SK-N-SH treated with all-trans-retinoic acid at 6 μM for 48 hours (cell line): Measurements from ENCODE around the gene FGF21.

ENCODE experiments used
- ATAC-seq: fragments of 200-7000 bp; cut with Tn5 transposase; 3 replicates; pipeline ENCODE4 v1.9.1; 2020; ENCODE audit warnings: mild to moderate bottlenecking, moderate library complexity
- ARNTL ChIP-seq: fragments of 450-650 bp; formaldehyde crosslinking; IDR thresholded peaks from 2 replicates; pipeline ENCODE4 v1.5.0; 2020; ENCODE audit warnings: low read depth, mild to moderate bottlenecking, moderate library complexity, borderline replicate concordance
- BACH2 ChIP-seq: fragments of 250-450 bp; sonication (Bioruptor Pico); IDR thresholded peaks from 2 replicates; pipeline ENCODE4 v1.9.0; 2021; ENCODE audit warnings: mild to moderate bottlenecking, borderline replicate concordance
- CREB5 ChIP-seq: fragments of 250-450 bp; sonication (Bioruptor Pico); IDR thresholded peaks from 2 replicates; pipeline ENCODE4 v1.5.1; 2020; ENCODE audit warnings: low read depth, mild to moderate bottlenecking, moderate library complexity
- CSDC2 ChIP-seq: fragments of 250-450 bp; sonication (Bioruptor Pico); IDR thresholded peaks from 2 replicates; pipeline ENCODE4 v1.5.0; 2020; ENCODE audit warnings: mild to moderate bottlenecking, moderate library complexity
- ESRRG ChIP-seq: fragments of 250-450 bp; sonication (Bioruptor Pico); IDR thresholded peaks from 2 replicates; pipeline ENCODE4 v1.6.1; 2021; ENCODE audit warnings: mild to moderate bottlenecking
- GLIS3 ChIP-seq: fragments of 250-450 bp; sonication (Bioruptor Pico); IDR thresholded peaks from 2 replicates; pipeline ENCODE4 v1.5.0; 2020; ENCODE audit warnings: mild to moderate bottlenecking, moderate library complexity
- ISL1 ChIP-seq: fragments of 250-450 bp; sonication (Bioruptor Pico); IDR thresholded peaks from 2 replicates; pipeline ENCODE4 v2.1.2; 2022; ENCODE audit warnings: mild to moderate bottlenecking, moderate library complexity
- OSR1 ChIP-seq: fragments of 250-450 bp; sonication (Bioruptor Pico); IDR thresholded peaks from 2 replicates; pipeline ENCODE4 v1.8.0; 2022; ENCODE audit warnings: moderate library complexity, mild to moderate bottlenecking, inconsistent platforms
- PPARA ChIP-seq: fragments of 250-450 bp; sonication (Bioruptor Pico); IDR thresholded peaks from 2 replicates; pipeline ENCODE4 v1.5.0; 2020; ENCODE audit warnings: mild to moderate bottlenecking, borderline replicate concordance
- RARB ChIP-seq: fragments of 250-450 bp; sonication (Bioruptor Pico); IDR thresholded peaks from 2 replicates; pipeline ENCODE4 v1.8.0; 2021; ENCODE audit warnings: mild to moderate bottlenecking, moderate library complexity
- SNAI2 ChIP-seq: fragments of 250-450 bp; sonication (Bioruptor Pico); IDR thresholded peaks from 2 replicates; pipeline ENCODE4 v1.5.0; 2020; ENCODE audit warnings: mild to moderate bottlenecking, moderate library complexity
- TCF4 ChIP-seq: fragments of 250-450 bp; sonication (Bioruptor Pico); IDR thresholded peaks from 2 replicates; pipeline ENCODE4 v1.8.0; 2021; ENCODE audit warnings: mild to moderate bottlenecking, moderate library complexity, borderline replicate concordance
- TOX ChIP-seq: fragments of 250-450 bp; sonication (Bioruptor Pico); IDR thresholded peaks from 2 replicates; pipeline ENCODE4 v1.8.0; 2021; ENCODE audit warnings: mild to moderate bottlenecking, moderate library complexity, borderline replicate concordance
- ZC3H10 ChIP-seq: fragments of 250-450 bp; sonication (Bioruptor Pico); IDR thresholded peaks from 2 replicates; pipeline ENCODE4 v1.5.1; 2021; ENCODE audit warnings: mild to moderate bottlenecking, moderate library complexity
- ZFP3 ChIP-seq: fragments of 250-450 bp; sonication (Bioruptor Pico); IDR thresholded peaks from 2 replicates; pipeline ENCODE4 v1.5.0; 2020; ENCODE audit warnings: mild to moderate bottlenecking, moderate library complexity
- ZNF565 ChIP-seq: fragments of 450-650 bp; formaldehyde crosslinking; conservative IDR thresholded peaks from 2 replicates; pipeline ENCODE4 v1.5.0; 2020; ENCODE audit warnings: low read depth, mild to moderate bottlenecking, moderate library complexity
- ZNF70 ChIP-seq: fragments of 450-650 bp; formaldehyde crosslinking; IDR thresholded peaks from 2 replicates; pipeline ENCODE4 v1.5.0; 2020; ENCODE audit warnings: mild to moderate bottlenecking, moderate library complexity
- ZNF8 ChIP-seq: fragments of 450-650 bp; formaldehyde crosslinking; IDR thresholded peaks from 2 replicates; pipeline ENCODE4 v1.5.0; 2020; ENCODE audit warnings: mild to moderate bottlenecking, moderate library complexity
- TF ChIP-seq, protein P1 (sequence below): fragments of 250-450 bp; sonication (Bioruptor Pico); IDR thresholded peaks from 2 replicates; pipeline ENCODE4 v1.8.0; 2020; ENCODE audit warnings: mild to moderate bottlenecking, moderate library complexity, borderline replicate concordance
- TF ChIP-seq, protein P2 (sequence below): fragments of 250-450 bp; sonication (Bioruptor Pico); IDR thresholded peaks from 2 replicates; pipeline ENCODE4 v1.5.1; 2021; ENCODE audit warnings: mild to moderate bottlenecking, moderate library complexity

The FGF21 gene

DNA sequence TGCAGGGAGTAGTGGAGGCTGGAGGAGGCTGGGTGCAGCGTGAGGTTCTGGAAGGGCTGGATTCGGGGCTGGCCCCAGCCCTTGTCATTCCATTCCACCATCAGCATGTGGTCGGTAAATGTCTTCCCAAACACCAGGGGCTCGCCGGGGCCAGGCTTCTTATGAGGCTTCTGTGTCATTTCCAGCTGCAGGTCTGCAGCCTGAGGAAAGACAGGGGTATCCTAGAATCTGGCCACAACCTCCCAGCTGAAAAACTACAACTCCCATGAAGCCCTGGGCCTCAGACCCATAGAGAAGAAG, 51.1 kb downstream of the FGF21 start (continued):
- no peak for TF ChIP-seq BACH2 (CRISPR knock-in tag)

DNA sequence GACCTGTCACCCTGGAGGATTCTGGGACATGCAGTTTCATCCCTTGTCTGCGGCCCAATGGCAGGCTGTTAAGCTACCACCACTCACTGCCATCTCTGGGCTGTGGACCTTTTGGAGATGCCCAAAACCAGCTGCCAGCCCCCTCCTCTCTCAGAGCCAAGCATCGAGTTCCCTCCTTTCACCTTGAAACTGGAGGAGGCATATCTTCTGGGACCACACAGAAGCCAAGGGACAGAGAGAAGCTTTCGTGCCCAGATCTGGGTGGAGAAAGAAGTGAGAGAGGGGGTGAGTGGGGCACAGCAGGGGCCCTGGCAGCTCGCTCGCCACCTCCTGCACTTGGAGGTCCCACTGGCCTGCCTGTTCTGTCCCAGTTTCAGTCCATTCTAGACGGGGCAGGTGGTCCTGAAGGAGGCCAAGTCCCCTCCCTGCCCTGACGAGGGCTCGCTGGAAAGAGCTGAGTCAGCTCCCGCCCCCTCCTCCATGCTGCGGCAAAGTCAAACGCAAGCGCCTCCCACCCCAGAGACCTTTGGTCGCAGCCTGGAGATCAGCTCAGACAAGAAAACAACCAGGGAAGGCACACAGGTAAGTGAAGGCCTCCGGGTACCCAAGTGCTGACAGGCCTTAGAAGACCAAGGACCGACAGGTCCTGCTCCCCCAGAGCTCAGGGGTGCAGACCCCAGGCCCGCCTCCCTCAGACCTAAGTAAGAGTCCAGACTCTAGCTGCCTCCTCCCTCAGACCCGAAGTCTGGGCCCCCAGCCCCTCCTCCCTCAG, 51.7 kb downstream of the FGF21 start:
- ATAC-seq, result peak; percentile 56; the same call in 2 of the 3 replicates
- TF ChIP-seq TCF4 (CRISPR knock-in tag) (no peak), ZFP3 (CRISPR knock-in tag) (no peak), ESRRG (CRISPR knock-in tag) (no peak), ARNTL (CRISPR knock-in tag) (no peak), ZNF565 (CRISPR knock-in tag) (no peak), OSR1 (CRISPR knock-in tag) (no peak), TOX (CRISPR knock-in tag) (no peak), PPARA (no peak), ZNF70 (CRISPR knock-in tag) (no peak), RARB (CRISPR knock-in tag) (no peak), ZNF8 (CRISPR knock-in tag) (no peak), ZC3H10 (CRISPR knock-in tag) (no peak), CREB5 (CRISPR knock-in tag) (no peak), SNAI2 (CRISPR knock-in tag) (no peak), ISL1 (no peak), GLIS3 (CRISPR knock-in tag) (no peak)
- TF ChIP-seq, protein P1, sequence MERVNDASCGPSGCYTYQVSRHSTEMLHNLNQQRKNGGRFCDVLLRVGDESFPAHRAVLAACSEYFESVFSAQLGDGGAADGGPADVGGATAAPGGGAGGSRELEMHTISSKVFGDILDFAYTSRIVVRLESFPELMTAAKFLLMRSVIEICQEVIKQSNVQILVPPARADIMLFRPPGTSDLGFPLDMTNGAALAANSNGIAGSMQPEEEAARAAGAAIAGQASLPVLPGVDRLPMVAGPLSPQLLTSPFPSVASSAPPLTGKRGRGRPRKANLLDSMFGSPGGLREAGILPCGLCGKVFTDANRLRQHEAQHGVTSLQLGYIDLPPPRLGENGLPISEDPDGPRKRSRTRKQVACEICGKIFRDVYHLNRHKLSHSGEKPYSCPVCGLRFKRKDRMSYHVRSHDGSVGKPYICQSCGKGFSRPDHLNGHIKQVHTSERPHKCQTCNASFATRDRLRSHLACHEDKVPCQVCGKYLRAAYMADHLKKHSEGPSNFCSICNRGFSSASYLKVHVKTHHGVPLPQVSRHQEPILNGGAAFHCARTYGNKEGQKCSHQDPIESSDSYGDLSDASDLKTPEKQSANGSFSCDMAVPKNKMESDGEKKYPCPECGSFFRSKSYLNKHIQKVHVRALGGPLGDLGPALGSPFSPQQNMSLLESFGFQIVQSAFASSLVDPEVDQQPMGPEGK (CRISPR knock-in tag), result no peak
- TF ChIP-seq, protein P2, sequence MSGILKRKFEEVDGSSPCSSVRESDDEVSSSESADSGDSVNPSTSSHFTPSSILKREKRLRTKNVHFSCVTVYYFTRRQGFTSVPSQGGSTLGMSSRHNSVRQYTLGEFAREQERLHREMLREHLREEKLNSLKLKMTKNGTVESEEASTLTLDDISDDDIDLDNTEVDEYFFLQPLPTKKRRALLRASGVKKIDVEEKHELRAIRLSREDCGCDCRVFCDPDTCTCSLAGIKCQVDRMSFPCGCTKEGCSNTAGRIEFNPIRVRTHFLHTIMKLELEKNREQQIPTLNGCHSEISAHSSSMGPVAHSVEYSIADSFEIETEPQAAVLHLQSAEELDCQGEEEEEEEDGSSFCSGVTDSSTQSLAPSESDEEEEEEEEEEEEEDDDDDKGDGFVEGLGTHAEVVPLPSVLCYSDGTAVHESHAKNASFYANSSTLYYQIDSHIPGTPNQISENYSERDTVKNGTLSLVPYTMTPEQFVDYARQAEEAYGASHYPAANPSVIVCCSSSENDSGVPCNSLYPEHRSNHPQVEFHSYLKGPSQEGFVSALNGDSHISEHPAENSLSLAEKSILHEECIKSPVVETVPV (CRISPR knock-in tag), result no peak

DNA sequence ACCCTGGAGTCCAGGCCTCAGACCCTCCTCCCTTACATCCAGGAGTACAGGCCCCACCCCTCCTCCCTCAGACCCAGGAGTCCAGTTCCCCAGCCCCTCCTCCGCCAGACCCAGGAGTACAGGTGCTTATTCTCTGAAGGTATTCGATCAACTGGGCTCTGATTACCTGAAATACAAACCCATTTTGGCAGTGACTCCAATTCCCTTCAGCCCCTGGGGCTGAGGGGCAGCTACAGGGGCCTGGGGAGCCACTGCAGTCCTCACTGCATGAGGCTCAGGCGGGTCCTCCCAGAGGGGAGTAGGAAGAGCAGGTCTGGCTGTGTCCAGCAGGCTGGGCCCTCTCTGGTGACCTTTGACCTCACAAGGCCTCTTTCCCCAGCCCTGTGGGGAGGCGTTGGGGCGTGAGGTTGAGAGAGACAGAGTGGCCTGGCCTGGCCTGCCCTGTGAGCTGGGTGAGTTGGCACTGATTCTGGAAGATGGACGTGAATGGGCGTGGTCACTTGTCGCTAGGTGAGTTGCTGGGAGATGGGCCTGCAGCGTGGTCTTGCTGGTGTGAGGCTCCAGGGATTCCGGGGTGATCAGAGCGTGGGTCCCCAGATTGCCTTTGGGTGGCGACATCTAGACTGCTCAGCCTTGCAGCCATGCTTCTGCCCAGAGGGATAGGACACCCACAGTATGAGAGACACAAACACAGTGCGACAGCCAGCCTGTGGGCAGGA, 52.4 kb downstream of the FGF21 start:
- no peak for TF ChIP-seq ZNF565 (CRISPR knock-in tag)
- TF ChIP-seq PPARA, result no peak
- TF ChIP-seq CREB5 (CRISPR knock-in tag), result no peak
- TF ChIP-seq, protein P1 (CRISPR knock-in tag), result no peak
- no peak for TF ChIP-seq CSDC2 (CRISPR knock-in tag)
- TF ChIP-seq ESRRG (CRISPR knock-in tag), result no peak
- ATAC-seq, result no peak
